IPS DF 4.7 (cell line): ENCODE data around the gene LY6G5B.

Experiments
- DNase-seq: peaks from one replicate; pipeline ENCODE4 v3.0.0-alpha.2; 2013; ENCODE audit warnings: low spot score; ENCODE audit errors: extremely low read depth

The LY6G5B gene

GRCh38 chr6:31662124-31662723 is 7.6 kb upstream of the LY6G5B start:
- no peak for DNase-seq

- no peak for DNase-seq
Measured at GRCh38 chr6:31663126-31663960, 6.4 kb upstream of the LY6G5B start.

- DNase-seq, result no peak
Measured at GRCh38 chr6:31663961-31664789, 5.6 kb upstream of the LY6G5B start.

GRCh38 chr6:31664790-31665500 is 4.8 kb upstream of the LY6G5B start, which contains the start of gene GPANK1:
Gene GPANK1, minus strand, starts transcription at chr6:31664997. Its CDS starts 519 bp downstream, at chr6:31664478.
- DNase-seq, result no peak

GRCh38 chr6:31665501-31666336 is 4.1 kb upstream of the LY6G5B start, which contains the start of gene CSNK2B:
Gene CSNK2B, plus strand, starts transcription at chr6:31666080. Its CDS starts 752 bp downstream, at chr6:31666832.
- no peak for DNase-seq

GRCh38 chr6:31666337-31666965 is 3.3 kb upstream of the LY6G5B start:
- DNase-seq, result no peak

GRCh38 chr6:31676322-31676903 is 6.6 kb downstream of the LY6G5B start:
- DNase-seq, result no peak

- no peak for DNase-seq
Measured at GRCh38 chr6:31676904-31677303, 7.1 kb downstream of the LY6G5B start.

- DNase-seq, result no peak
Measured at GRCh38 chr6:31677955-31678354, 8.2 kb downstream of the LY6G5B start.

GRCh38 chr6:31680226-31681134 is 10.7 kb downstream of the LY6G5B start, which contains the start of gene LY6G5C:
Gene LY6G5C, minus strand, starts transcription at chr6:31681067. Its CDS starts 694 bp downstream, at chr6:31680373.
- DNase-seq, result no peak

GRCh38 chr6:31681135-31681671 is 11.4 kb downstream of the LY6G5B start:
- no peak for DNase-seq

GRCh38 chr6:31683591-31683990 is 13.8 kb downstream of the LY6G5B start:
- no peak for DNase-seq

- no peak for DNase-seq
Measured at GRCh38 chr6:31686483-31686882, 16.7 kb downstream of the LY6G5B start.

- DNase-seq, result no peak
Measured at GRCh38 chr6:31687321-31687720, 17.5 kb downstream of the LY6G5B start.

- no peak for DNase-seq
Measured at GRCh38 chr6:31687860-31688693, 18.3 kb downstream of the LY6G5B start.

- no peak for DNase-seq
Measured at GRCh38 chr6:31689249-31690110, 19.7 kb downstream of the LY6G5B start.
